GM18526 (cell line): ENCODE results near the gene PSMB5.

Experiments
- POLR2A ChIP-seq: IDR thresholded peaks from 3 replicates; pipeline ENCODE4 v1.6.1; 2011; ENCODE audit not compliant: insufficient read length; ENCODE audit errors: extremely low read depth

PSMB5 gene

GRCh38 chr14:22996768-22997654 is 37.7 kb downstream of the PSMB5 start:
- TF ChIP-seq POLR2A: no peak

- no peak for TF ChIP-seq POLR2A
Observed at GRCh38 chr14:22995889-22996625, 38.6 kb downstream of the PSMB5 start.

DNA sequence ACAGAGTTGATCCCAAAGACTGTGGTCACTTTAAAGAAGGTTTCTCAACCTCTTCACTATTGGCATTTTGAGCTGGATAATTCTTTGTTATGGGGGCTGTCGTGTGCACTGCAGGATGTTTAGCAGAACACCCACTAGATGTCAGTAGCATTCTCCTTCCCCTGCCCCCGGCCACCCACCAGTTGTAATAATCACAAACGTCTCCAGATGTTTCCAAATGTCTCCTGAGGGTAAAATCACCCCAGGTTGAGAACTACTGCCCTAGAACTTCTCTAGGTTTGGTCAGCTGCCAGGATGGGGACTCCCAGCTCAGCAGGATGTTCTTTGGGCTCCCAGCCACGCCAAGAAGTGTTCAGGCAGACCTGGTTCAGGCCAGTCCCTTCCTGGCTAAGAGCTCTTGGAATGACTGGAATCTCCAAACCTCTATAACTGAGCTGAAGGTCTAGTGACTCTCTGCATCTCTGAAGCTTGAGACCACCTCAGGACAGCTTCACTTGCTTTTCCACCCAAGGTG is 39.9 kb downstream of the PSMB5 start:
- TF ChIP-seq POLR2A: no peak

GRCh38 chr14:22993517-22993916 is 41.2 kb downstream of the PSMB5 start:
- no peak for TF ChIP-seq POLR2A

DNA sequence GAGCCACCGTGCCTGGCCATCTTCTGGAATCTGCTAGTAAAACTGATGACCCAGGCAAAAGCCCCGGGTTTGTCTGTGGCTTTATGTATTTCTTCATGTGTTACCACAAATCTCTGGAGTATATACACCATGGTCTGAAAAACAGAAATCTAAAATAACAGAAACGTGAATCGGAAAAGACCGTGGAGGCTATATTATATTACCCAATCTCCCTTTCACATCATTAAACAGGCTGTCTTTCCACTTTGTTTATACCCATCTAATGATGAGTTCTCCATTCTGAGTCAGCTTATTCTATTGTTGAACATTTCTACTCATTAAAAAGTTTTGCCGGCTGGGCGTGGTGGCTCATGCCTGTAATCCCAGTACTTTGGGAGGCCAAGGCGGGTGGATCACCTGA is 42.8 kb downstream of the PSMB5 start:
- TF ChIP-seq POLR2A: no peak

GRCh38 chr14:22987291-22987690 is 47.4 kb downstream of the PSMB5 start:
- no peak for TF ChIP-seq POLR2A

DNA sequence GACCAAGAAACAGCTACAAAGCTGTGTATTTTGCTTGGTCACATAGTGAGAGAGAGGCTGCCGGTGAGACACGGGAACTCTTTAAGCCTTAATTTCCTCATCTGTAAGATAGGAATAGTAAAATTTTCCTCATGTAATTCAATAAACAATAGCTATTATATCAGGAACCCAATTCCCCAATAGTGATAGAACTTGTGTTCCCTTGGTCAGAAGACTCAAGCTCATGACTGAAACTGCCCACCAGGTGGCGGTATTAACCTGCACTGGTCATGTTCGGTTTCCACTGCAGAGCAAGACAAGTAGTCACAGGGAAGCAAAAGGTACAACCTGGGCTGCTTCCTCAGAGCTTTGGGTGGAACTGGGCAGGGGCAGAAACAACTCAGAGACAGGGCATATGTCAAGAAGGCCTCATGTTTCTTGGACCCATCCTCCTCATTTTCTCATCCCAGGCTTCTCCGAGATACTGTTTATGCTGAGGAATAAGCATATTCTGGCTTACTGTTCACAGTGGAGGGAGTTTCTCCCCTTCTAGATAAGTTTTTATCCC is 48.1 kb downstream of the PSMB5 start:
- no peak for TF ChIP-seq POLR2A

DNA sequence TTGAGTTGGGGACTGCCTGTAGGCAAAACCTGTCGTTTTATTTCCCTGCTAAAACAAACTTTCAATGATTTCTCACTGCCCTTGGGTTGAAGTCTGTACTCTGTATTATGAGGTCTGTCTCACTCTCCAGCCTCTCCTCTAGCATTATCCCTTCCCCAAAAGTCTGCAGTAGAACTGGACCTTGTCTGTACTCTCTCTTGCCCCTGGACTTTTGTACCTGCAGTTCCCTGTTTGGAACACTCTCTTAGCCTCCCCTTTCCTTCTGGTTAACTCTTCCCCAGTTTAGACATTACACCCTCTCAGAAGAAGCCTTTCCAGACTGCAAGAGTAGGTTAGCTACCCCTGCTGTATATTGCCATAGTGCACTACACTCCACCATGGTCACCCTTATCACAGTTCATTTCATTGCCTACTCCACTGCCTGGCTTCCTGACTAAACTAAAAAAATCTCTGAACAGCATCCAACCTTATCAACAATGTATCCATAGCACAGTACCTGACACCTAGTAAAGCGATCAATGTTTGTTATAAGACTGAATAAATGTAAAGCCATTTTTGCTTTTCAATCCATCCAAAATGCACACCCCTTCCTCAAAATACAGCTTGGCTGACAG is 48.7 kb downstream of the PSMB5 start:
- TF ChIP-seq POLR2A: no peak

- TF ChIP-seq POLR2A: no peak
Observed at GRCh38 chr14:22984959-22985658, 49.6 kb downstream of the PSMB5 start.

DNA sequence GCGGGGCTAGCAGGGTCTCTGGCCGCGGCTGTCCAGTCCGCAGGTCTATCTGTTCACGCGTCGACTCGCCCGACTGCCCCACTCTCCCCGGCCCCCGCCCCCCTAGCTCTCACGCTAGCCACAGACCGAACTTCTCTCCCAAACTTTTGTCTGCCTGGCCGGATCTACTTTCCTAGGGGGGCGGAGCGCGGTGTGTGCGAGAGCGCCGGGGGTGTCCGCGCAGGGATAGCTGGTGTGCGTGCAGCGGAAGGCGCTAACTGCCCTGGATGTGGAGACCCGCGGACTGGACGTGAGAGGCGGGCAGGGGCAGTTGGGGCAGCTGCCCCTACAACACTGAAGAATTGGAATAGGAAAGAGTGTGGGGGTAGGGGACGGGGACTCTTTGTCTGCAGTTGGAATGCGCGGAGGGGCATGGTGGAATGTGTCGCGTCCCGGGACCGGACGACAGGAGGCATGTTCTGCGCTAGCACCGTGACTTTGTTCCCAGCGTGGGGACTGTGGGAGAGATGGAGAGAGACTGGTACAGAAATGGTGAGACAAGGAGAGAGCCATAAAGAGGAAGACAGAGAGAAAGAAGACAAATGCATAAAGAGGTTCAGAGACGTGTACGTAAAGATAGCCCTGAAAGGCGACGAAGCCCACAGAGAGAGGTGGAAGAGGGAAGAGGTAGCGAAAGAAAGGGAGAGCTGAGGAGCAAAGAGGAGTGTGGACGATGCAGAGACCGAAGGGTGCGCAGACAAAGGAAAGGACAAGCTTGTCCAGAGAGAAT is 52.0 kb downstream of the PSMB5 start, which contains the start of gene AJUBA:
Gene AJUBA, minus strand, starts transcription at position 75 of the 769 bp plus-strand sequence. CDS start 285 bp downstream, outside the sequence.
- no peak for TF ChIP-seq POLR2A

- no peak for TF ChIP-seq POLR2A
Observed at GRCh38 chr14:22981876-22982476, 52.7 kb downstream of the PSMB5 start.

DNA sequence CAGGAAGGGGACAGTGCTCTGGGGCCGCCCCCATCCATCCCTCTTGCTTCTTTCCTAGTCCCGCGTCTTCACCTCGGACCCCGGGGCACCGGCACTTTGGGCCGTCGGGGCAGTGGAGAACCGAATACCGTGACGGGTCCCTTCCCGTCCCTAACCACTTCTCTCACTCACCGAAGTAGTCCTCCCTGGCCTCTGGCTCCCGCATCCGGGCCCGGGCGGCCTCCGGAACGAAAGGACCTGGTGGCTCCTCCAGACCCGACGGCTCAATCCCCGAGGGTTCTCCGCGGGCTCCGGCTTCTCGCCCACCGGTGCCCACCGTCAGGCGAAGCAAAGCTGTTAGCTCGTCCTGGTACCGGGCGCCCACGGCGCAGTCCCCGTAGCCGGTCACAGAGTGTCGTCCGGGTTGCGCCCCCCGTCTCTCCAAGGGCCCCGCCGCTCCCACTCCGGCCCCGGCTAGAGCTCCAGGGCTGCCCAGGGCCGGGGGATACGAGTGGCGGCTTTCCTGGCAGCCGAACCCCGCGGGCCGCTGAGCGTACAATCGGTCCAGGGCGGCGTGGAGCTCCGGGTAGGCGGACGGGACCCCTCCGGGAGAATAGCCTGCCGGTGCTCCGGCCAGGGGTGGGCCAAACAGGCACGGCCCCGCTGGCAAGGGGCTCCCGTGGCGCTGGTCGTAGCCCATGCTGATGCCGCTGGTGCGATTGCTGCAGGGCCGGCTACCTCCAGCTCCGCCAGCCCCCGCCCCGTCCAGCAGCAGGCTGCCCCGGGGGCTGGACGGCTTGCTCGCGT is 53.4 kb downstream of the PSMB5 start:
- TF ChIP-seq POLR2A: no peak

GRCh38 chr14:22980672-22981089 is 54.0 kb downstream of the PSMB5 start:
- no peak for TF ChIP-seq POLR2A
